ENCODE results near the gene HEATR3.

HEATR3 gene

GRCh38 chr16:50024684-50025536 is 40.9 kb upstream of the HEATR3 start, which contains the start of gene CNEP1R1:
TSS of gene CNEP1R1 (plus strand) at chr16:50025225. CDS start at chr16:50025316, 91 bp downstream.
- in situ Hi-C loops (cut with MboI; ENCODE audit: low pct_unique_long_range_greater_than_20kb, low sequenced_read_pairs, unreplicated experiment) = no loop called here
- TF ChIP-seq CTCF (IDR thresholded peaks at IDR 0.05; ENCODE audit: extremely low read depth, insufficient read depth, missing control alignments) = peak; percentile 100
- DNase-seq (ENCODE audit: low spot score) = peak; percentile 97

GRCh38 chr16:50025537-50025931 is 40.2 kb upstream of the HEATR3 start:
- in situ Hi-C loops (cut with MboI; ENCODE audit: low pct_unique_long_range_greater_than_20kb, low sequenced_read_pairs, unreplicated experiment) = no loop called here
- DNase-seq (ENCODE audit: low spot score) = peak; percentile 43
- no peak for TF ChIP-seq CTCF (IDR thresholded peaks at IDR 0.05; ENCODE audit: extremely low read depth, insufficient read depth, missing control alignments)

- no peak for DNase-seq (ENCODE audit: low spot score)
- in situ Hi-C loops (cut with MboI; ENCODE audit: low pct_unique_long_range_greater_than_20kb, low sequenced_read_pairs, unreplicated experiment) = no loop called here
- TF ChIP-seq CTCF (IDR thresholded peaks at IDR 0.05; ENCODE audit: extremely low read depth, insufficient read depth, missing control alignments) = no peak
Observed at GRCh38 chr16:50027829-50028228, 37.9 kb upstream of the HEATR3 start.

- TF ChIP-seq CTCF (IDR thresholded peaks at IDR 0.05; ENCODE audit: extremely low read depth, insufficient read depth, missing control alignments) = no peak
- DNase-seq (ENCODE audit: low spot score) = no peak
- in situ Hi-C loops (cut with MboI; ENCODE audit: low pct_unique_long_range_greater_than_20kb, low sequenced_read_pairs, unreplicated experiment) = no loop called here
Observed at GRCh38 chr16:50035468-50035992, 30.2 kb upstream of the HEATR3 start.

- no peak for TF ChIP-seq CTCF (IDR thresholded peaks at IDR 0.05; ENCODE audit: extremely low read depth, insufficient read depth, missing control alignments)
- DNase-seq (ENCODE audit: low spot score) = no peak
- in situ Hi-C loops (cut with MboI; ENCODE audit: low pct_unique_long_range_greater_than_20kb, low sequenced_read_pairs, unreplicated experiment) = no loop called here
Observed at GRCh38 chr16:50036426-50036825, 29.3 kb upstream of the HEATR3 start.

GRCh38 chr16:50037662-50038220 is 28.0 kb upstream of the HEATR3 start:
- no peak for DNase-seq (ENCODE audit: low spot score)
- in situ Hi-C loops (cut with MboI; ENCODE audit: low pct_unique_long_range_greater_than_20kb, low sequenced_read_pairs, unreplicated experiment) = no loop called here
- no peak for TF ChIP-seq CTCF (IDR thresholded peaks at IDR 0.05; ENCODE audit: extremely low read depth, insufficient read depth, missing control alignments)
